Choroid plexus epithelial cell (primary cell): ENCODE data around the gene NGEF.

Experiments
- DNase-seq: peaks from one replicate; pipeline ENCODE4 v3.0.0-alpha.2; 2010; ENCODE audit warnings: low read depth
- H3K4me3 ChIP-seq: 2 replicates; pipeline ENCODE4 v1.5.1; 2011; ENCODE audit warnings: low read depth, mild to moderate bottlenecking, control low read depth, low read length, moderate library complexity
- CTCF ChIP-seq: conservative IDR thresholded peaks from 2 replicates; pipeline ENCODE4 v1.5.1; 2011; ENCODE audit warnings: low read depth, mild to moderate bottlenecking, control low read depth, inconsistent platforms, low read length, moderate library complexity

Gene NGEF

GRCh38 chr2:233011268-233011650, 1.8 kb downstream of the NGEF start:
- TF ChIP-seq CTCF, result no peak
- no peak overlapping the region for H3K4me3 ChIP-seq
- no peak for DNase-seq

- TF ChIP-seq CTCF, result no peak
- no peak overlapping the region for H3K4me3 ChIP-seq
- no peak for DNase-seq
Measured at GRCh38 chr2:233010569-233011267, 2.3 kb downstream of the NGEF start.

- TF ChIP-seq CTCF, result no peak
- H3K4me3 ChIP-seq, result no peak overlapping the region
Measured at GRCh38 chr2:233009661-233010060, 3.4 kb downstream of the NGEF start.

GRCh38 chr2:233007739-233008138, 5.3 kb downstream of the NGEF start:
- no peak overlapping the region for H3K4me3 ChIP-seq
- no peak for TF ChIP-seq CTCF
- DNase-seq, result no peak

More at GRCh38 chr2:233009661-233010060, 3.4 kb downstream of the NGEF start:
- no peak for DNase-seq

- TF ChIP-seq CTCF, result no peak
- DNase-seq, result no peak
- H3K4me3 ChIP-seq, result no peak overlapping the region
Measured at GRCh38 chr2:233007270-233007669, 5.8 kb downstream of the NGEF start.

GRCh38 chr2:233006648-233007047, 6.4 kb downstream of the NGEF start:
- DNase-seq, result no peak
- TF ChIP-seq CTCF, result no peak

GRCh38 chr2:233005096-233005495, 8.0 kb downstream of the NGEF start:
- H3K4me3 ChIP-seq, result no peak overlapping the region
- TF ChIP-seq CTCF, result no peak
- no peak for DNase-seq

More at GRCh38 chr2:233006648-233007047, 6.4 kb downstream of the NGEF start:
- no peak overlapping the region for H3K4me3 ChIP-seq
